AG09319 (cell line): ENCODE data around the gene NFS1.

Source experiments
- DNase-seq: peaks from one replicate; pipeline ENCODE4 v3.0.0-alpha.2; 2010; ENCODE audit warnings: low read depth; ENCODE audit errors: extremely low read depth
- CTCF ChIP-seq: IDR thresholded peaks from 2 replicates; pipeline ENCODE4 v1.5.1; 2011; ENCODE audit warnings: low read depth, mild to moderate bottlenecking, inconsistent platforms, low read length, moderate library complexity

The NFS1 gene

GRCh38 chr20:35635652-35636051 is 63.5 kb downstream of the NFS1 start:
- DNase-seq: no peak
- TF ChIP-seq CTCF: no peak

- no peak for DNase-seq
- no peak for TF ChIP-seq CTCF
Observed at GRCh38 chr20:35632539-35633115, 66.5 kb downstream of the NFS1 start.

GRCh38 chr20:35630636-35631035 is 68.5 kb downstream of the NFS1 start:
- DNase-seq: no peak
- TF ChIP-seq CTCF: no peak

- no peak for DNase-seq
- TF ChIP-seq CTCF: no peak
Observed at GRCh38 chr20:35629427-35630145, 69.6 kb downstream of the NFS1 start.

- no peak for TF ChIP-seq CTCF
- no peak for DNase-seq
Observed at GRCh38 chr20:35627121-35627520, 72.0 kb downstream of the NFS1 start.

- DNase-seq: no peak
- no peak for TF ChIP-seq CTCF
Observed at GRCh38 chr20:35626386-35627001, 72.7 kb downstream of the NFS1 start.
